GM19351 (cell line): ENCODE results near the gene GTF3C2.

Source experiments
- ATAC-seq: cut with Tn5 transposase; IDR thresholded peaks from one replicate; pipeline ENCODE4 v1.9.1; 2021; ENCODE audit warnings: mild to moderate bottlenecking, moderate library complexity; ENCODE audit not compliant: unreplicated experiment

GTF3C2 gene

GRCh38 chr2:27298391-27299080 lies 58.0 kb downstream of the GTF3C2 start:
- no peak for ATAC-seq

GRCh38 chr2:27297195-27297594 lies 59.4 kb downstream of the GTF3C2 start:
- ATAC-seq = no peak

DNA sequence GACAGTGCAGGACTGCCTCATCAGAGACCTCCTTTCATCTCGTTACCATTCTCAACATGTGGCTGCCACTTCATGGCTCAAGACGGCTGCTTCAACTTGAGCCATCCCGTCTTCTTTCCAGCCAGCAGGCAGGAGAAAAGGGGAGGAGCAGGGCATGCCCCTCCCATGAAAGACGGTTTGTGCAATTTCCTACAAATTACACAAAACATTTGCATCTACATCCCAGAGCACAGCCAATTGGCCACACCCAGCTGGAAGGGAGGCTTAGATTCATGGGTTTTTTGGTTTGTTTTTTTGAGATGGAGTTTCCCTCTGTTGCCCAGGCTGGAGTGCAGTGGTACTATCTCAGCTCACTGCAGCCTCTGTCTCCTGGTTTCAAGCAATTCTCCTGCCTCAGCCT lies 60.1 kb downstream of the GTF3C2 start:
- no peak for ATAC-seq

DNA sequence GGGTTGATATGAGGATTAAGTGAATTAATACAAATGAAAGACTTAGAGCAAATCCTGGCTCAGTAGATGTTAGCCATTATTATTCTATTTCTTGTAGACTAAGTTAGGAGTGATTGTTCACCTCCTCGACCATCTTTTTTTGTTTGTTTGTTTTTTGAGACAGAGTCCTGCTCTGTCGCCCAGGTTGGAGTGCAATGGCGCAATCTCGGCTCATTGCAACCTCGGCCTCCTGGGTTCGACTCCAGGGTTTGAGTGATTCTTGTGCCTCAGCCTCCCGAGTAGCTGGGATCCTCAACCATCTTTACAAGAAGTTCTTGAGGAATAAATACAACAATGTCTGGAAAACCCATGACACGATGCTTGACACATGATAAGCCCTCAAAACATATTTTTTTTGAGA lies 61.6 kb downstream of the GTF3C2 start:
- no peak for ATAC-seq

- ATAC-seq = no peak
These were observed 64.7 kb downstream of the GTF3C2 start for GRCh38 chr2:27291865-27292264.

- ATAC-seq = no peak
These were observed 66.0 kb downstream of the GTF3C2 start for GRCh38 chr2:27290549-27290948.

- no peak for ATAC-seq
These were observed 68.0 kb downstream of the GTF3C2 start for GRCh38 chr2:27288610-27289009.

DNA sequence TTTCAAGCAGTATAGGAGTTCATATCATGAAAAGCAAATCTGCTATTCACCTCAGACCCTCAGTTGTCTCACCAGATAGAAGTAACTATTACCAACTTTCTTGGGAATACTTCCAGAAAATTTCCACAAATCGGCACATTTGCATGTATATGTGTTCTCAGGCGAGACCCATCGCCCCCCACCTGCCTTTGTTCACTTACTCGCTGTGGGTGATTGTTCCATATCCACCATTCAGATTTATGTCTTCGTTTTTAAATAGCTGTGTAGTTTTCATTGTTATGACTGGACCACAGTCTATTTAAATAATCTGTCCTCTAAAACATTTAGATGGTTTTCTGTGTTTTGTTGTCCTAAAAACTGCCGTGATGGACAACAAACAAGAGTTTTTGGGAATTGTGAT lies 71.1 kb downstream of the GTF3C2 start:
- ATAC-seq = no peak

DNA sequence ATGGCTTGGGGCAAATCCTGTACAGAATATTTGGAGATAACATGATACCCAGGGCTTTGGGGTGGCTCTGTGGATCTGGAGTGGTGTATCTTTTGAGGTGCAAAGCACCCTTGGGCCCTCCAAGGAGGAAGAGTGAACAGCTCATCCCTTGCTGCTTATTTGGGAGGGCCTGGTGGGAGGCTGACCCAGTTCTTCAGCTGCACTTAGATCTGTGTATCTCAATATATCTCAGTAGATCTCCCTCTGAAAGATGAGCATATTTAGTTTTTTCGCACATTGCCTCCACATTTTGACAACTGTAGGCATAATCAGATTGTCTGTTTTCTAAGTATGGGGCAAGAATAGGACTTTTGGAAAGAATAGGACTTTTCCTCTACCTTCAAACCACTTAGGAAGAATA lies 71.6 kb downstream of the GTF3C2 start:
- ATAC-seq = no peak

- ATAC-seq = no peak
These were observed 73.7 kb downstream of the GTF3C2 start for GRCh38 chr2:27282892-27283291.

DNA sequence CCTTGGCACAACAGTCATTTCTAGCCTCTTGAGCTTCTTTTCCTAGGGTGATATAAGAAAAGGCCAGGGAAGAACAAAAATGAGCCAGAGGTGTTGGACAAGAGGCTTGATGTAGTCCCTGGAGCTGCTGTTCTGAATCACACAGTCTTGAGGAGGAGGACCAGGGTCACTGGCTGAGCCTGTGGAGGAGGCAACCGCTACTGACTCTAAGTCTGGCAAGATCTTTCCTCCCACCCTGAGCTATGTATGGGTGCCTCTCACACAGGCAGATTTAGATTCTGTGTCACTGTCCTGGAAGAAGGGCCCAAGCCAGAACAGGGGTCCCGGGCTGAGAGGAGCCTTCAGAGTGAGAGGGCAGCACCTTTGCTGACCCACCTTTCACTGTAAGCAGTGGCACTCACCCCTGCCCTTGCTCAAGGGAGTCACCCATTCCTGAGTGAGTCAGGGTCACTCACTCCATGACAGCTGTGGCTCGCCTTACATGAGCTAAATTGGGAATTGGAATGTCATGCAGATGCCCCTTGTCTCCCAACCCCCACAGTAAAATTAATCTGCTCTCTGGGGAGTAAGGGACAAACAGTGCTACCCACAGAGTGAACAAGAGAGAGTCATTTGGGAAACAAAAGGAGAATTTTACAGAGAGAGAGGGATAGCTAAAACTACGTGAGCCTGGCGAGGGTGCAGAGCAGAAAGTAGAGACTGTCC lies 74.6 kb downstream of the GTF3C2 start, which contains the start of gene TRIM54:
Gene TRIM54, plus strand, starts transcription at position 575 of the 705 bp plus-strand sequence. CDS start 303 bp downstream, outside the sequence.
- no peak for ATAC-seq

DNA sequence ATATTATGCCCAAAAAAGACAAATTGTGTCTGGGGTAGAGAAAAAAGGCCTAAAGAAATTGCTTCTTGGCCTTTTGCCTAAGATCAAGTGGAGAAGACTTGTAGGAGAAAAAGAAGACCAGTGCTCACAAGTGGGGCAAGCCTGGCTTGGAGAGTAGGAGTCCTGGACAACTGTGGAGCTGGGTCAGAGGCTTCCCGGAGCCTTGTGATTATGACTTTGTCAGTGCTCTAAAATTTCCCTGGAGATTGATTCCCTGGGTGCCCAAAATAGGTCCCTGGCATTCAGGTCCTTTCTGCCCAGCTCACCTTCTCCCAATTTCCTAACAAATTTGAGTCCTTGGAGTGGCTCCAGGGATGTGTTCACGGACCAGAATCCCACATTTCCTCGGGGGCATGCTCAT lies 75.1 kb downstream of the GTF3C2 start:
- no peak for ATAC-seq

DNA sequence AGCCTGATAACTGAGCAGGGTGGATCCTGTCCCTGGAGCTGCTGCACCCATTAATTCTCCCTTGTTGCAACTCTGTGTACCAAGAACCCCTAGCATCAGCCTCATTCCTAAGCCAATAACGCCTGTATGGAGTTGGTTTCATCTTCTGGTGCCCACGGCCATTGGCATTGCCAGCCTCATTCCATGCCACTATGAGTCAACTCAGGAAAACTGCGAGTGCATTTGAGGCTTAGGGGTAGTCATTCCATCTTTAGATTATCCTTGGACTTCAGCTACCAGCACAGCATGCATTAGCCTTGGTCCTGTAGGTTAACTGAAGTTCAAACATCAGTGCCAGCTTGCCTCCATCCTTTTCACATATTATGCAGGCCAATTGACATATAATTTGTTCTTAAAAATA lies 75.7 kb downstream of the GTF3C2 start:
- ATAC-seq = no peak

GRCh38 chr2:27278010-27278409 lies 78.6 kb downstream of the GTF3C2 start:
- no peak for ATAC-seq
